KG1 (cell line): ENCODE results near the gene PEF1.

ENCODE experiments used
- DNase-seq: peaks from one replicate; lab custom pipeline; 2025; lab: John Stamatoyannopoulos, UW

PEF1 gene

DNA sequence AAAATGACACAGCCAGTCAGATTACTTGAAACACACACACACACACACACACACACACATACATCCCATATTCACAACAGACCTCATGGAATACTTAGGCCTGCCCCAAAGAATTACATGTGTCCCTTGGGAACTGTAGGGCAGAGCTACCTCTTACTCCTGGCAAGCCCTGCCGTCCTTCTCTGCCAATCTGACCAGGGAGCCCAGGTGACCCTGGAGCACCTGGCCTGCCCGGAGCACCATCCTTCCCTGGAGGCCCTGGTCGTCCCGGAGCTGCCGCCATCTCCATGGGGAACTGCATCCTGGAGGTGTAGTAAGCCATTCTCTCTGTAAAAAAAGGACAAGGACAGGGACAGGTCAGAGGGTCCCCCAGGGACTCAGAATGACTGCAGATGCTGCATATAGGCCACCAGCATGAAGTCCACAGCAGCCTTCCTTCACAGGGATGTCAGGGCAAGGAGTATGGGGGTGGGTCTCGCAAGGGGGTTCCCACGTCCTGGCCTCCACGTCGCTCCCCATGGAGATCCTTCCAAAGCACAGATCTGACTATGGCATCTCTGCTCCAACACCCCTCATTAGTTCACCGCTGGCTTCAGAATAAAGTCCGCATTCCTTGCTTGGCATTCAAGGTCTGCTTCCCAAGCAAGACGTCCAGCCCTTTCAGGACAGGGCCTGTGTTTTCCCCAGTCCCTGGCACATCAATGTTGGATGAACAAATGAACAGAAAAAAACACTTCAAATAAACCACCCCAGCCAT lies 9.2 kb upstream of the PEF1 start:
- DNase-seq, result no peak

GRCh38 chr1:31652891-31653499 lies 8.3 kb upstream of the PEF1 start:
- no peak for DNase-seq

DNA sequence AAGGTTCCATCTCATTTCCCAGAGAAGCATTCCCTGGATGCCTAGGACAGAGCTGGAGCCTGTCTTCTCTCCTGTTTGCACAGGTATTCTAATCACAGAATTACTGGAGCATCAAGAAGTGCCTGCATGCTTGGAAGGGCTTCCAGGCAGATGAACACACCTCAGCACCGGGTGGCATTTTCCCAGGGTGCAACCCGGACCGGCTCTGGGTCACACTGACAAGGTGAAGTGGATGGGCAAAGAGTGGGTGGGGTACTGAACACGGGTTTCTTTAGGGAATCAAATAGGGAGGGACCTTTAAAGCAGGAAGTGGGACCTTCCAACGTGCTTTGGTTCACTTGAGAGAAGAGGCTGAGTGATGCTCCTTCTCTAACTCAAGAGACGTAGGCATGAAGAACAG lies 7.1 kb upstream of the PEF1 start:
- no peak for DNase-seq

DNA sequence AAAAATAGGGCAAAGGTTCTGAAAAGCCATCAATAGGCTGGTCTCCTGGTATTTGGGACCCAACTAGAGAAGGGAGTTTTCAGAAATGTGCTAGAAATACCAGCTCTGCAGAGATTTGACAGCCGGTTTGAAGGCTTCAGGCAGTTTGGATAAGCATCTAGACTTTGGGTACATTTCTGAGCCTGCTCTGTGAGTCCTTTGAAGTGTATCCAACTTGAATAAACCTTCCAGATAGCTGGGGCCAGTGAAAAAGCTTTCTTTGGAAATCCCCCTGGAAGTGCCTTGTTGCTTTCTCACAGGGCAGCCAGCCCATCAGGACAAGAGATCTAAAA lies 6.4 kb upstream of the PEF1 start:
- DNase-seq, result no peak

DNA sequence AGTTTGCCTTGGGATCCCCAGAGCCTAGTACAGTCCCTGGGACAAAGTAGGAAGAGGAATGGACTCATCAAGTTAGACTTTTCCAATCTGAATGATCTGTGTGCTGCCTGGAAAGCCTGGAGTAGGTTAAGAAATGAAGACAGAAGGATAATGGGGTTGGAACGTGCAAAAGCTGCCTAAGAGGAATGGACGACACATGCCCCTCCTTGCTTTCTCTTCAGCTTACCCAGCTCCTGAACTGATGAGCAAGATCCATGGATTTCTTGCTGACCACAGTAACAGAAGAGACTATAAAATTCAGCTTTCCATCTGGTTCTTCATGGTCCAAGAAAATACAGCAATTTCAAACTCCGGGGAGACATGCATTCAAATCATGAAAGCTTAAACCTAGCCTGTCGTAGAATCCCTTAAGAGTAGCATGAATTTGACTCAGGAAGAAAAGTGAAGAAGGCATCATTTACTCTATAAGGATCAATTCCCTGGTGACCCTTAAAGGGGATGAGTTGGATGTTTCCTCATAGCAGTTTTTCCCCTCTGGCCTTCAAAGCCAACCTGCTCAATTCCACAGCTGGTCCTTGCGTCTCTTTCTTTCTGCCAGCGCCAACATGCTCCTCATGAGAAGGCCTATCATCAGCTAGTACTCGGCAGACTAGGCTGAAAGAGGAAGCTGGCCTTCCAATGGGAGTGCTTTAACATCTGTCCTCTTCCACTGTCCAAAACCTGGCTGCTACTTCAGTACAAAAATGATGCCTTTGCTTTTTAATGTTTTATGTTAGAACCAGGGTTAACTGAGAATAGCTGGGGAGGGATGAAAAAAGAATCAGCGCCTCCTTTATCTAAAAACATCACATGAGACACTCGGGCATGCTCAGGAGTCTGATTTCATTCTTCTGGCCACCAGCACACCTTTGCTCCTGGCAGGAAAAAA lies 5.7 kb upstream of the PEF1 start:
- no peak for DNase-seq

GRCh38 chr1:31648641-31649357 lies 4.1 kb upstream of the PEF1 start:
- DNase-seq, result no peak

- no peak for DNase-seq
These were observed 3.5 kb upstream of the PEF1 start for GRCh38 chr1:31648190-31648589.

DNA sequence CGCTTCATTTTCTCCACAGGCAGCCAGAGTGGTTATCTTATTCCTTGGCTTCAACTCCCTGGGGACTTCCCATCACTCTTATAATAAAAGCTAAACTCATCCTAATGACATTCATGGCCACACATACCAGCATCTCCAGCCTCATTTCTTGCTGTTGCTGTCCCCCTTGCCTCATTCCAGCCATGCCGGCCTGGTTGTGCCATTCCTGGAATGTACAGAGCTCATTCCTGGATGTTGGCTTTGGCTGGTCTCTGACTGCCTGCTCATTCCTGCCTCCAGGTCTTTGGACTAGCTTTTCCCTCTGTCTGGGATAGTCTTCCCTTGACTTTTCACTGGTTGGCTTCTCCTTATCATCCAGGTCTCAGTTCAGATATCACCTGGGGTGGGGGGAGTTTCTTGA lies 2.4 kb upstream of the PEF1 start:
- no peak for DNase-seq

DNA sequence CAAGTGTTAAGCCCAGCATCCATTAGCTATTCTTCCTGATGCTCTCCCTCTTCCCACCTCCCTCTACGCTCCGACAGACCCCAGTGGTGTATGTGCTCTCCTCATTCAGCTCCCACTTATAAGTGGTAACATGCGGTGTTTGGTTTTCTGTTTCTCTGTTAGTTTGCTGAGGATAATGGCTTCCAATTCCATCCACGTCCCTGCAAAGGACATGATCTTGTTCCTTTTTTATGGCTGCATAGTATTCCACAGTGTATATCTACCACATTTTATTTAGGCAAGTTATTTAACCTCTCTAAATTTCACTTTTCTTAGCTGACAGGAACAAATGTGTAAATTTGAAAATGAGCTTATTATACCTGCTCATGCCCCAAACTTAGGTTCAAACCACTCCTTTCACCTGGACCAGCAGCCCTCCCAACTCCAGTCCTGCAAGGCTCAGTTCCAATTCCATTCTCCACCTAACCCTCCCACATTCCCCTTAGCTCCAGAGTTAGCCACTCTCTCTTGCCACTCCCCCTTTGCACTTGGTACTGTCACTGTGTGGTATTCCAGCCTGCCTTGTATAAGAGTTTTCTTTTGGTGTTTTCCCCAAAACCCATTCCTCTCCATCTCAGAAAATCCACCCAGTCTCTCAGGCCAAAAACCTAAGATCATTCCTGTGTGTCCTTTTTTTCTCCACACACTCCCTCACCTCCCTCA lies 1.7 kb upstream of the PEF1 start:
- no peak for DNase-seq

DNA sequence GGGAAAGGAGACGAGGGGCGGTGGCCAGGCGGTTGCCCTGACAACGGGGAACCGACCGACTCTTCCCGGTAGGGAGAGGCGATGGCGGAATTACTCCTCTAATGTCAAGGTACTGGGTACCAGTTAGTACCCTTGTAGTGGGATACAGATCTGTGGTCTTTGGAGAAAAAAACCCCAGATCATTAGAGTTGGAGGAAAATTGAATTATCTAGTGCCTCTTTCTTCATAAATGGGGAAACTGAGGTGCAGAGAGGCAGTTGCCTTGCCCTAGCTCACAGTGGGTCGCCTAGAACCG lies 545 bp upstream of the PEF1 start:
- no peak for DNase-seq

DNA sequence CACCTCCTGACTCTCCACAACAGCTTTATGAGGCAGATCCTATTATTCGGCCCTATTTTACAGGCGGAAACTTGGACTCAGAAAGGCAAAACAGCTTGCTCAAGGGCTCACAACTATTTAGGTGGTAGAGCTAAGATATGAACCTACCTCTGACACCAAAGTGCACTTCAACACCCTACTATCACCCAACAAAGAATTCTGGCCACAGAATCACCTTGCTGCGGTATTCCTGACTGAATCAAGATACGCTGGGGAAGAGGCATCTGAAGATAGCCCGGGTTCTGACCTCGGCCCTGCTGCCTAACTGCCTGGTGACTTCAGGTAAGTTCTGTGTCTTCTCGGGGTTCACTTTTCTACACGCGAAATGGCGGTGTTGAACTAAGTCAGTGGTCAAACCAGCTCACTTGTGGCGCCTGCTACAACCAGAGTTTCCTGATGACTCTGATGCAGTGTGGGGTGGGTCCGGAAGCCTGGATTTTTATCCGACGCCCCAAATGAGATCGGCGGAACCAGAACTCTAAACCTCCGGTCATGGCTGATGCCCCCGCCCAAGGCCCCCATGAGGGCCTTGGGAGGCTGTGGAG lies 608 bp downstream of the PEF1 start:
- no peak for DNase-seq

DNA sequence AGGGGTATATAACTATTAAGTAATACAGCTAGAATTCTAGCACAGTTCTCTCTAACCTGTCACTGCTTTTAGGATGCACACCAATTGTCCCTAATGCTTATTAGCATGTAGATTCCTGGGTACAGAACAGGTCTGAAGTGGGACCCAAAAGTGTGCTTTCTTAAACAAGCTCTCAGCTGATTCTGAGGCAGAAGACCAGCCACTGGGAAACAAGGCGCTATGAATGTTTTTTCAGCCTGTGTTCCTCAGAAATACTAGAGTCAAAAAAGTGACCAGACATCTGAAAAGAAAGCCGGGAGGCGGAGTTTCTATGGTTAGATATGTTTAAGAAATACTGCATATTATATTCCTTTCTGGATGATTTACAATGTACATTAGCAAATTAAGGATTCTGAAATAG lies 1.8 kb downstream of the PEF1 start:
- no peak for DNase-seq

DNA sequence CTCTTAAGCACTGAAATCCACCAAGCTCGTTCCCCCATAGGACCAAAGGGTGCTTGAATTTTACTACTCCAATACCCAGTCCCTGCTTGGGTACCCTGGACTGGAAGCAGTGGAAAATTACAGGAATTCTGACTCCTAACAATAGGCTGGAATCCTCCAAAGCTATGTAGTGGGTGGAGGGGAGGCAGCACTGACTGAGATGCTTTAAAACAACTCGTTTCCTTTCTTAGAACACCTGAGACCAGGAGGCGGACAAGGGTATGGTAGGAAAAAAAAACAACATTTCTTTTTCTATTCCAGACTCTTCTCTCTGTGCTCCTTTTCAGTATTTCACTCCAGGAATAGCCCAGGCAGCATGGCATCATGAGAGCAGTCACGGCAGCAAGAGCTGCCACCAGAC lies 2.3 kb downstream of the PEF1 start:
- DNase-seq, result no peak

GRCh38 chr1:31640964-31641363 lies 3.7 kb downstream of the PEF1 start:
- no peak for DNase-seq

GRCh38 chr1:31640179-31640578 lies 4.5 kb downstream of the PEF1 start:
- no peak for DNase-seq

GRCh38 chr1:31639543-31639942 lies 5.1 kb downstream of the PEF1 start:
- DNase-seq, result no peak

GRCh38 chr1:31637915-31638673 lies 6.6 kb downstream of the PEF1 start:
- DNase-seq, result no peak

- peak; percentile 33 for DNase-seq
These were observed 11.6 kb downstream of the PEF1 start for GRCh38 chr1:31633117-31633516.

DNA sequence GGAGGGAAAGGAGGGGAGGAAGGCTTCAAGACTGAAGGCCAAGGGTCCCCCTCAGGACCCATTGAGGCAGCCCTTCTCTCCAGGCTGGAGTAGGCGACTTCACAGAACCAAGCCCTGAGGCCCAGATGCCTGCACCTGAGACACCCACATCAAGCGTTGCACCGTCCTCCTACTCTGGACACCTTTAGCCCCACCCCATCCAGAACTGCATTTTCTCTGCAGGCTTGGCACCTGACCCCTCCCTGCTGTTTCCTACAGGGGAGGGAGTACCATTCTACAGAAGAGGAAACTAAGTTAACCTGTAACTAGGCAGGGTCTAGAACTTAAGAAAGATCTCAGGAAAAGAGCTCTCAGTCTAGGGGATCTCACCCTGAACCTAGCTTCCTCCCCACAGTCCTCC lies 12.0 kb downstream of the PEF1 start:
- no peak for DNase-seq

DNA sequence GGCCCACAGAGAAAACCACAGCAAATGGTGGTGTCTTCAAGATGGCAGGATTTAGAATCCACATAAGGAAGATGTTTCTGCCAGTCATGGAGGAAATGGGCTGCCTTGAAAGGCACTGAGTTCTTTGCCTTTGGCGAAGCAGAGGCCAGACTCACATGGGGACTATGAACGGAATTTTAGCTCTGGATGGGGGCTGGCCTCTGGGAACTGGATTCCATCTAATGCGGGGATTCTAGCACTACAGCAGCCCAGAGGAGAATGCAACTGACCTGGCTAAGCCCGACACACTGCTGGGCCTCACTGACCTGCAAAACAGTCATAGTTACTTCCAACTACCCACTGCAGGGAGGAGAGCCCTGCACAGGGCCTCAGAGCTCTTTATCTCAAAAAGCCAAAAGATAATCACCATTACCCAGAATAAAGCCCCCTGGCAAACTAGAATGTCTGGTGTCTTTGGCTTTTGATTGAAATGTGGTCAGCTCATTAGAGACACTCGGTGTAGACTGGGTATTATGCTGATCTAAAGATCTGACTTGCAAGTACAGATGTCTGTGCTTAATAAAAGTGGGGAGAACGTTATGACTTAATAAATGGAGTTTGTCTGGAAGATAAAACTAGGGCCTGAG lies 15.6 kb downstream of the PEF1 start:
- DNase-seq, result no peak
